ENCODE results near the gene GBE1. TPM values are rescaled to one million over a fixed set of nuclear protein-coding genes. Genes with fewer than 3 reads are reported as not detected.

Gene GBE1
- total RNA-seq, 1 donor from 2014 or later, result 31.9 TPM

DNA sequence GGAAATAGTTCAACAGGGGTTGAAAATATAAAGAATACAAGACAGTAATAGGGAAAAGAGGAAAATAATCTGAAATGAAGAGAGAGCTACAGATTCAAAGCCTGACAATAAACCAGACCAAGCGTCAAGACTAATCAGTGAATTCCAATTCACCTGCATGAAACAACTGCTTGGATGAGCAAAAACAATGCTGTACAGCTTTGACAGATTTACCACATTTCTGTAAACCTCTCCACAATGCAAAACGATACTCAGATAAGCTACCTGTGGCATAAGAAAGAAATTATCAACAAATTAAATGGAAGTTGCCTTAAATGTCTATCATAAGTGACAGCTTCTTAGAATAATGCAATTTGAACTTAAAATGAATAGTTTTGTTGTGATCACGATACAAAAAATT is 65.4 kb downstream of the GBE1 start:
- no peak for DNase-seq

DNA sequence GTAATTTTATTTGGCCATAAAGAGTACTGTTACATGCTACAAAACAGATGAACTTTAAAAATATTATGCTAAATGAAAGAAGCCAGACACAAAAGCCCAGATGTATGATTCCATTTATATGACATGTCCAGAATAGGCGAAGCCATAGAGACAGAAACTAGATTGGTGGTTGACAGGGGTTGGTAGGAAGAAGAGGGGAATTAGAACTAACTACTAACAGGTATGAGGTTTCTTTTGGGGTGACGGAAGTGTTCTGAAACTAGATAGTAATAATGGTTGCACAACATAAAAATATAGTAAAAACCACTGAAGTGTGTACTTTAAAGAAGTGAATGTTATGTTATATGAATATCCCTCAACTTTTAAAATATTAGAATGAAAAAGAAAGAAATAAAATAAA is 66.1 kb downstream of the GBE1 start:
- DNase-seq, result no peak

DNA sequence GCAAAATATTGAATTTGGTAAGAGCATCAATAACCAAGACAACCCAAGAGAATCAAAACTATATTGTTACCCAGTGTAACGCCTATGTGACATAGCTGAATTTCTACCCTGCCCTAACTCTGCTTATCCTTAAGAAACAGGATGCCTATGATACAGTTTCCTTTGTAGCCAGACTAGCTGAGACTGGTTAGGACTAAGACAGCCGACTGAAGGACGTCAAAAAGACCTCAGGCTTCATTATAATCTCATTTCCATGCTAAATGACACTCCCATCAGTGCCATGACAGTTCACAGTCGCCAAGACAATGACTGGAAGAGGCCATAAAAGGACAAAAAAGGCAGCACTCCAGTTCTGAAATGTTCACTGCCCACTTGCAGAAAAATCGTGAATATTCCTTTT is 66.8 kb downstream of the GBE1 start:
- DNase-seq, result no peak

DNA sequence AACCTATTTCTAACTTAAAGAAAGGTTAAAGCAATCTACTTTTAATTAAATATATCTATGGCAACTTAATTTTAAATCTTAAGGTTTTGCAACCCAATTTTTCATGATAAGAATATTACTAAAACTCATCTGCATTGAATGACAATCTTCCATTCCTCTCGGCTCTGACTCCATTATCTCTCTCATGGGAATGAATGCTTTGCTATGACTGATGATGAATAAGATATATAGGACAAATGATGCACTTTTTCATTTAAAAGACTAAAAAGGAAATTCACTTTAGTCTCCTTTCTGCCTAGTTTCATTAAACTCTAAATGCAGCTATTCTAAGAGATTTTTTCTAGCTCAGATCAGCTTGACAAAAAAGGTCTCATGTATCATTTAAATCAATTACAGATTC is 68.7 kb downstream of the GBE1 start:
- DNase-seq, result no peak

DNA sequence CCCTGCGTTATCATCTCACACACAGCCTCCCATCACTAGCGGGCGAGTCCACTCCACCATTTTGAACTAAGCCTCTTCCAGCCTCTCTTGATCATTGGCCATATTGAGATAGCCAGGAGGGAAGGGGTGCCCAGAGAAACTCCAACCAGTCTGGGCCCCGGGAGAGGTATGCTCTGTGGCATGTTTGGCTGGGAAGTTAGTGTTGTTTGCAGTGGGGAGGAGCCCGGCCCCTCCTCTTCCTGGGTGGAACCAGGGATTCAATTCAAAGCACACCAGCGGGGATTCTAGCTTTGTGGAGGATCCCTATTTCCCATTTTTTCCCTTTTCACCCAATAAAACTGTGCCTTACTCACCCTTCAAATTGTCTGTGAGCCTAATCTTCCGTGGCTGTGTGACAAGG is 71.8 kb downstream of the GBE1 start:
- DNase-seq, result no peak

DNA sequence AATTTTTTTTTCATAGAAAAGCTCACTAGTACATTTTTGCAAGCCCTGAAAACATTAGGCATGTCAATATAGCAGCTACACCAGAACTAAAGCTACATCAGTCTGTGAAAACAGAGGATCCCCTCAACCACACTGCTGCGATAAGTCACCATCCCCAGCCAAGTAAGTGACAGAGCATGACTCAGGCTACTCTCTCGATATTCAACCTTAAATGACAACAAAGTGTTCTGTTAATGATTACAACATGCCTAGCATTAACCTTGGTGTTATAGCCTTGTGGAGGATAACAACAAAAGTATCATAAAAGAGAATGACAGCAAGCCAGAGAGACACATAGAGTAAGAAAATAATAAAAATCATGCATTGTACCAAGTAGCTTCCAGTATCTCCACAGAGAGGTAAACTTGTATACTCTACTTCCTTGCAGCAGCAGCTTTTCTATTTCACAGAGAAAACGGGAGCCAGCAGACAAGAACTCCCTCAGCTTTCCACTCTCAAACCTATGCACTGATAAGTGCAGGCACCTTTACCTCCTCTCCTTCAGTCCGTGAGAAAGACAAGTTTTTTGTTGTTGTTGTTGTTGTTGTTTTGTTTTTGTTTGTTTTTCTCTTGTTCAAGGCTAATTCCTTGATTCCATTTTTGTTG is 76.6 kb downstream of the GBE1 start:
- no peak for DNase-seq

DNA sequence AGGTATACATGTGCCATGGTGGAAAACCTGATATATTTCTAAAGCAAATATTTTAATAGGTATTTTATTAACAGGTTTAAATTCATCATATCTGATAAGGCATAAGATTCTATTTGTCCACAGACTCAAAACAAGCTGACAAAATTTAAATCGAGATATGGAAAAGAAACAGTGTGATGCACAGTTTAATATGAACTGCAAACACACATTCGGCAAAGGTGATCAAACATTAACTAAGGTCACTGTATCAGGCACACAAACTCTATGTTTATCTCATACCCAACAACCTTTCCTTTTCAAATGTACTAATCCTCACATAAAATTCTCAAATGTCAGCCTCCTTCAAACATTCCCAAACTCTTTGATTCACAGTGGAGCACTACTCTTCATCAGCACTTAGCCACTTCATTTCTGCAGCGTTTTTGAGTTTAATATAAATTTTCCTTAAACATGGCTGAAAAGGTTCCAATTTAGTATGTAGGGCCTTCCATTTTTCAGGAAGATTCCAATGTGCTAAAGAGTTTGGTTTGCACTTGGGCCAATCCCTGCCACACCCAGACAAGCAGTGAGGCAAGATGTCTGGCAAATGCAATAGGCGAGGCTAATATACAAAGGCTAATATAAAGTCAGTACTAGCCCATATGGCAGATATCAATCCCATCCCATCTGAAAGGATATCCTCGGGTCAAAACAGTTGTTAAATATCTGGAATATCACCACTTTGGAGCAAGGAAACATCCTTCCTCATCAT is 84.6 kb downstream of the GBE1 start:
- no peak for DNase-seq

DNA sequence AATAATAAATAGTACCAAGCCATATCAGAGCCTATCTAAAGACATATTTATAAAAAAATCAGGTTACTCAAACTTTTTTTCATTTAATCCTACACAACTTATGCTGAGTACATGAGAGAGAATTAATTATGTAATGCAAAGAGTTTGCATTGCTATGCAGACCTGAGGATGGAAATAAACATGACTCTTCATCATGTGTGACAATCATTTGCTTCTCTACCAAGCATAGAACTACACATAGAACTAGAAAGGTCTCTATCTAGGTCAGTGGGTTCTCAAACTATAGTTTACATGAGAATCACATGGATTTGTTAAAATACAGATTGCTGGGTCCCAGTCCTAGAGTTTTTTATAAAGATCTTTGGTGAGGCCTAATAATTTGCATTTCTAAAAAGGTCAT is 86.8 kb downstream of the GBE1 start:
- no peak for DNase-seq

DNA sequence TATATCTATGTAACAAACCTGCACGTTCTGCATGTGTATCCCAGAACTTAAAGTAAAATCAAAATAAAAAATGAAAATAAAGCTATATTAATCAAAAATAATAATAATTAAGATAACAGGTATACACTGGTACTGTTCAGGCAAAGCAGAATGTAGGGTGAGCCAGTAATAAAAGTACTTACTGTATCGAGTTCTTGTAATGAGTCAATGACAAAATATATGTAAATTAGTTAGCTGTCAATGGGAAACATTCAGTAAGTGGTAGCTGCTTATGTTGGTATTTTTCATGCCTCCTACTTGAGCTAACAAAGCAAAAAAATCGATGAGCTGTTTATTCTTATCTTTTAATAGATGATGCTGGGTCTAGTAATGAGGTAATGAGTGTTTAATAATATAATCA is 93.2 kb downstream of the GBE1 start:
- no peak for DNase-seq

DNA sequence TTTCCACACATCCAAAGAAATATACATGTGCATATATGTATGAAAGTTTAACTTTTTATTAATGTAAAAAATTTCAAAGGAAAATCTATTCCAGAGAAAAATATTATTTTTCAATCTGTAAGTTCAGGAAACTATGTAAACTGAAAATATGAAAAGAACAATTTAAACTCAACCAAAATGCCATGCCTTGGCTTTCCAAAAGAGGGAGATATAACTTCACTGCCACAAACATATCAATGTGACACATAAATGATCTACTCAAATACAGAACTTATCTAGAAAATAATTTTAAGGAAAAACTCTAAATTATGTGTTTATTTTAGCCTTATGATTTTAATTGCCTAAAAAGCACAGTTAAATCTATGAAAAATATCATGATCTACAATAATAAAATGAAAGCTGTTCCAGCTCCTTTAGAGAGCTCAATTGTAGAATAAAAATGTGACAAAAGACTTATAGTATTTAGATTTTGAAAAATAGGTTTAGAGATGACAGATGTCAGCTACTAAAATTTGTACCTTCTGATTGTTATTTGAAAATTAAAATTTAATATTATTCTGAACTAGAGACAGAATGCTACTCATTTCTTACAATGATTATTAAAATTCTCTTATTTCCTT is 94.8 kb downstream of the GBE1 start:
- DNase-seq, result no peak

DNA sequence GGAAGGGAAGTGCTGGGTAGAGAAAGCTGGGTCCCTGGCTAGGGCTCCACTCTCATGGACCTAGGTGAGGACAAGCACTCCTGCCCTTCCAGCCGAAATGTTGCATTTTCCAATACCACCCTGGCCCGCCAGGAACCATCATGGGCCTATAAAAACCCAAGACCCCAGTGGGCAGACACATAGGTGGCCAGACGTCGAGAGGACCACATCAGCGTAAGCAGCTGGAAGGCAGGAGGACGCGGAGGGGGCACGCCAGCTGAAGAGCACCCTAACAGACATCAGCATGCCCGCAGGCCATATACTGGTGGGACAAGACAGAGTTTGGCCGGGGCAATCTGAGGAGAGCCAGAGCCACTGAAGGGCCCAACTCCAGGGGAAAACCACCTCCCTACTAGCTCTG is 98.3 kb downstream of the GBE1 start:
- DNase-seq, result no peak

DNA sequence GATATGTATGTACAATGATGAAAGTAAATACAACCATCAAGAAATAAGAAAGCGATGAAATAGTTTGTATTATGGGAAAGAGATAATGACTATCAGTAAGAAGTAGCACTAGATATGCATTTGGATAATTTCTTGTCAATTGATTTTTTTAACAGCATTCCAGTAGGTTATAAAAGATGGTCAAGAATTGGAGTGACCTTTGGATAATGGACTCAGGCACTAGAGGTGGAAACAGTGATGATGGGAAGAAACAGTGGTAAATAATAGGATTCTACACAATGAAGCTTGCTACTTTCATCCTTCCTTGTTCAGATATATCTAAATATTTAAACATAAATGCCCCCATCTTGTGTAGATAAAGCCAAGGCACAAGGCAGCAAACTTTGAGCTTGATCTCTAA is 101.4 kb downstream of the GBE1 start:
- DNase-seq, result no peak

DNA sequence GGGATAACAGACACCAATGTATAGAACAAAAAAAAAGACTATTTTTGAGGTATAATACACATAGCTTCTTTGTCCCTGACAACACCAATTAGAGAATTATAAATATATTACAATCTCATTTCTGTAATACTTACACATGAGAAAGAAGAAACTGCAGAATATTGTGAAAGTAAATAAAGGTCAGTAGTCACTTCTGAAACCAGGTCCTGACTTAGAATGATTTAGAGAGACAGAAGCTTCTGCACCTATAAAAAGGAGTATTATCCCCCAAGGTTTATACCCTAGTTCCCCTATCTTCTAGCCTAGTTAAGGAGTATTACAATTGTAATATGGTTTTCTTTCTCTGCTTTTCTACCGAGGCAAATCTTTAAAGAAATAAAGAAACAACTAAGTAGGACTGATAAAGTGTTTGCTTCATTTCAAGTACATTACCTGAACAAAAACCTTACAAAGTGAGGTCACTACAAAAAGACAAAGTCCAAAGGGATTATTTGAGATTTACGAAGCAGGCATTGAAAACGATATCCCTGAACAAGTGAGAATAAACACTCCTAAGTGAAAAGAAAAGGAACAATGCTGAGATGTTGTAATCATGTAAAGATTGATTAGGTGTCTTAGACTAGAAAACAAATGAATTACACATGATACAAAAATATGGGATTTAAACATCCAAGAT is 103.0 kb downstream of the GBE1 start:
- DNase-seq, result no peak

DNA sequence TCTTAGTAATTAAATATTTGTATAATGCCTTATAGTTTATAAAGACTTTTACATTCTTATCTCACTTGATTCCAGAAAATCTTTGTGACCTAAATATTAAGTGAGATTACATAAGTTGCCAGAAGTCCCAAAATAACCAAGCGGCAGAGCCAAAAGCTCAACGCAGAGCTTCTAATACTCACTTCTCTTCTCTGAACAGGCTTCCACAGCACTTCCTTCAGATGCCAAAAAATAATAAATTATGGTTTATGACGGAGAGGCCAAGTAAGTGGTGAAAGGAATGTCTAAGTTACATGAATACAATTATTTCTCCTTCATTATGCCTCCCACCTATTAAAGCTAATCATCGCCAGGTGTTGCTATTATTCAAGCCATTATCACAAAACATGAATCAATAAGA is 110.3 kb downstream of the GBE1 start:
- DNase-seq, result no peak

DNA sequence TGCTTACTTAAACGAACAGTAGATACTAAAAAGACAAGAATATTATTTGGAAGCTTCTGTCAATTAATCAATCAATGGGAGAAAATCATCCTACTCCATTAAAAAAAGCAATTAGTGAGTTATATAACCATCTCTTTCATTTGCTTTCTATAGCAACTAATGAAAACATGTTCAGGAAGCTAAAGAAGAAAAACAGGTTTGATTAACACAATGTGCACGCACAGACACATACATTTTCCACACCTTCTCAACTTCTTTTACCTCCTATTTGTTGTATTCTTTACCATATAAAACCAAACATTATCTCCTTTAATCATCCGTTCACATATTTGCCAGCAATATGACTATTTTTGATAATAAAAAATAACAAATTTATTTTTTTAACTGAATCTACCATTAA is 111.3 kb downstream of the GBE1 start:
- DNase-seq, result no peak

DNA sequence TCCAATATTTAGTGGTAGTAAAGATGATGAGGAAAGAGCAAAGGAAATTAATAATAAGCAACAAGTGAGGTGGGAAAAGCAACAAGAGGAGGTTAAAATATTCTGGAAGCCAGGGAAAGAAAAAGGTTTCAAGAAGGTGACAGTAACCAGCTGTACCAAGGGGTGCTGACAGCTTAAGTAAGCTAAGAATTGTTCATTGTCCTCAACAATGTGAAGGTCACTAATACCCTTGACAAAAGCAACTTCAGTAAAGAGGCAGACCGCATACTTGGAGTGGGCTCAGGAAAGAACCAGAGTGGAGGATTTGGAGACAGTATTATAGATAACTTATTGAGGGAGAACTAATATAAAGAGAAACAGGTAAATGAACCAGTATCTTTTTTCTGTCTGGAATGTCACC is 116.2 kb downstream of the GBE1 start:
- DNase-seq, result no peak

DNA sequence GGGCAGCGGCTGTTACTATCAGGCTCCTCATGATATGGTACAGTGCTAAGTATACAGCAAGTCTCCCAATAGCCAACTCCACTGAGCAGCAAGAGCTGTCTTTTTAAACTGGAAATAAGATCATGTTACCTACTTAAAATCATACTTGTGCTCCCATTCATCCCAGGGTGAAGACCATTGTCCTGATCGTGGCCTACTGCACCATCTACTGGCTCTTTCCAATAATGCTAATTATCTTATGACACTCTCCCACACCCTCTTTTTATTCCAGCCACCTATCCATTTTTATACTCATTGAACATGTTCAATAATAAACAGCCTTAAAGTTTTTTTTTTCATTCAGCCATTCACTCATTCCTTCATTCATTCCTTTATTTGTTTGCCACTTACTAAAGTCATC is 117.7 kb downstream of the GBE1 start:
- peak; percentile 2 for DNase-seq

DNA sequence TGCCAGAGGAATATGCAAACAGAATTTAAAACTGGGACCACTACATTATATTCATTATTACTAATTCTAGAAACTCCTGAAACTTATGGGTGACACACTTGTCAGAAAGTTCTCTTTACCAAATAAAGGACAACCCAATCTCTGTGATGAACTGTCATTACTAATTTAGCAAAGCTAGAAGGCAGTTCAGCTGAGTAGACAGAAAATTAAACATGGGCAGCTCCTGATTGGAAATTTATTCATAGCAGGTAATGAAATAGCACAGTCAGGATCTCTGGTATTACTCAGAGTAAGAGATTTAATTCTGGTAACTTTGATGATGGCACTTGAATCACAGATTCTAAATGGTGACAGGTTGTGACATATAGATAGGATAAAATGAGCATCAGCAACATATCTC is 123.0 kb downstream of the GBE1 start:
- DNase-seq, result no peak

DNA sequence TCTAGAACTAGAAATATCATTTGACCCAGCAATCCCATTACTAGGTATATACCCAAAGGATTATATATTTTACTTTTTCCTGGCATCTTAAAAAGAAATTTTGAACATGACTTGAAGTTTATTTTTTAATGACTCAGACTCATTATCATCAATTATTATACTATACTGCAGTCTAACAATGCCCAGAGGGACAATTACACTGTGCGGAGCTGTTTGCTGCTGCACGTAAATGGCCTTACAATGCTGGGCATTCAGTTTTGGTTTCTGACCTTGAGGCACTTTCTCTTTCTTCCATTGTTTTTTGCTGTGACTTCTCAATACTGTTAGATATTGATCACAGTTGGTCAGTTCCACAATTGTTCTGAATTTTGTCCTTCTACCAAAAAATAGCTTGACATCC is 128.8 kb downstream of the GBE1 start:
- no peak for DNase-seq

DNA sequence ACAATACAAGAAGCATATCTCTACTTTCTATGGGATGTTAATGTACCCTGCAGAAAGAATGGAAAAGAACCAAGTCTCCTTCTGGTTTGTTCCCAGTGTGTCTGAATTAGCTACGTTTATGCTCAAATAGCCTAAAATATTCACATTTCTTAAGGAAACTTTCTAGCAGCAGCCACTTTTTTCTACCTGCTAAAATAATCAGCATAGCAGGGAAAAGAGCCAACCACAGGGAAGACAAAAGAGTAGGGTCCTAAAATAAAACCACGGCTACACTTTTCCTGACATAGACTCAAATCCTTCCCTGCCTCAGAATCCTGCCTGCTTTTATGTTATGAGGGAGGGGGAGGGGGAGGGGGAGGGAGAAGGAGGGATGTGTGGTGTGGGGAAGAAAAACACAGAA is 136.7 kb downstream of the GBE1 start:
- DNase-seq, result no peak

DNA sequence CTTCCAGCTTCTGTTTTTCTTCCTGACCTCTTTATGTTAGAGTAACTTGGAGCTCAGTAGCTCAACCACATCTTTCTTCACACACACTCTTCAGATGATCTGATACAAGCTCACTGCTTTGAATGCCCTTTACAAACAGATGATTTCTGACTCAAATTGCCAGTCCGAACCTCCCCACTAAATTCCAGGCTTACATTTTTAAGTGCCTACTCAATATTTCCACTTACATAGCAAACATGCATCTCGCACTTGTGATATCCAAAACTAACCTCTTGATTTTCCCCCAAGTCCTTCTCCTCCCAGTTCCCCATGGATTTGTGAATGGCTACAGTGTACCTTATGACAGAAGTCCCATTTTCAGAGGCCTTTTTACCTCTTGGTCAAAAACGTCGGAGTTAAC is 139.1 kb downstream of the GBE1 start:
- DNase-seq, result no peak

DNA sequence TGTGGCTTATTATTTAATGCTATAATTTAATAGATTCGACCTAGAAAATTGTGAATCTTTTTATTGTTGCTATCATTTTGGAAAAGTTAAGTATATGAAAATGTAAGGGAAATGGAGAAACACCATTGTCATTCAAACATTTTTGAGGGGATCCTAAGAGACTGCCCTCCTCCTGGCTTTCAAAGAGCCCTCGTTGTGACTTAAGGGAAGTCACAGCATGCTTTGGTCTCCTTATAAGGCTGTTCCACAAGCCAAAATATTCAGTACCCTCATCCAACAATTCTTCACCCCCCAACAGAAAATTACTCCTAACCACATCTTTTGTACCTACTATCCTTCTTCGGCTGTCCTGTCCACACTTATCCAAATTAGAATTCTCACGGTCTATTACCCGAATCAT is 140.2 kb downstream of the GBE1 start:
- no peak for DNase-seq

DNA sequence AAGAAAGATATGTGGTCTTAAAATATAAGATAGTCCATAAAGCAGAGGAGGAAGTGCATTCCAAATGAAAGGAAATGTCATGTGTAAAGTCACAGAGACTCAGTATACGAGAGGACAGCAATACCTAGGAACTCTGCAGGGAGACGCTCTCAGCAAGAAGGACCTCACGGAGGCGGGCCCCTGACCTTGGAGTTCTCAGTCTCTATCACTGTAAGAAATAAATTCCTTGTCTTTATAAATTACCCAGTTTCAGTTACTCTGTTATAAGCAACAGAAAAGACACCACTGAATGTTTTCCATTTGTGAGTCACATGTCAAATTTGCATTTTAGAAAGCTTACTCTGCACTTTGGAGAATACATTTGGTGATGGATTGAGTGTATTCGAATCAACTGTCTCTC is 140.6 kb downstream of the GBE1 start:
- no peak for DNase-seq

All from skin of body (tissue), 2 donors.